HG03469 (cell line): ENCODE data around the gene SLC9A1.

Experiments
- ATAC-seq: cut with Tn5 transposase; IDR thresholded peaks from one replicate; pipeline ENCODE4 v1.9.1; 2021; ENCODE audit warnings: mild to moderate bottlenecking, moderate library complexity, moderate number of reproducible peaks; ENCODE audit not compliant: unreplicated experiment

SLC9A1 gene

GRCh38 chr1:27084107-27084506 is 70.8 kb downstream of the SLC9A1 start:
- no peak for ATAC-seq

DNA sequence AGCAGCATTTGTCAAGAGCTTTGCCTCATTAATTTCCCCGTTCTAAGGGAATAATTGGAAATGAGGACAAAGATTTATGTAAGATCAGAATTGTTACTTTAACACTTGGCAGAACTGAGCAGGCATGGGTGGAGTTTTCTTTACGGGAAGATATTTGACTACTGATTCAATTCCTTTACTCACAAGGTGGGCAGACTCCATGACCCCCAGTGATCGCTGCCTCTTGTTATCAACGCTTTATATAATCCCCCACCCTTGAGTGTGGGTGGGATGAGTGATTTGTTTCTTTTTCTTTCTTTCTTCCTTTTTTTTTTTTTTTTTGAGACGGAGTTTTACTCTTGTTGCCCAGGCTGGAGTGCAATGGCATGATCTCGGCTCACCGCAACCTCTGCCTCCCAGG is 77.0 kb downstream of the SLC9A1 start:
- no peak for ATAC-seq

GRCh38 chr1:27076803-27077202 is 78.1 kb downstream of the SLC9A1 start:
- ATAC-seq: no peak

GRCh38 chr1:27074175-27074780 is 80.6 kb downstream of the SLC9A1 start:
- ATAC-seq: no peak

- no peak for ATAC-seq
These were observed 83.9 kb downstream of the SLC9A1 start for GRCh38 chr1:27071049-27071416.

DNA sequence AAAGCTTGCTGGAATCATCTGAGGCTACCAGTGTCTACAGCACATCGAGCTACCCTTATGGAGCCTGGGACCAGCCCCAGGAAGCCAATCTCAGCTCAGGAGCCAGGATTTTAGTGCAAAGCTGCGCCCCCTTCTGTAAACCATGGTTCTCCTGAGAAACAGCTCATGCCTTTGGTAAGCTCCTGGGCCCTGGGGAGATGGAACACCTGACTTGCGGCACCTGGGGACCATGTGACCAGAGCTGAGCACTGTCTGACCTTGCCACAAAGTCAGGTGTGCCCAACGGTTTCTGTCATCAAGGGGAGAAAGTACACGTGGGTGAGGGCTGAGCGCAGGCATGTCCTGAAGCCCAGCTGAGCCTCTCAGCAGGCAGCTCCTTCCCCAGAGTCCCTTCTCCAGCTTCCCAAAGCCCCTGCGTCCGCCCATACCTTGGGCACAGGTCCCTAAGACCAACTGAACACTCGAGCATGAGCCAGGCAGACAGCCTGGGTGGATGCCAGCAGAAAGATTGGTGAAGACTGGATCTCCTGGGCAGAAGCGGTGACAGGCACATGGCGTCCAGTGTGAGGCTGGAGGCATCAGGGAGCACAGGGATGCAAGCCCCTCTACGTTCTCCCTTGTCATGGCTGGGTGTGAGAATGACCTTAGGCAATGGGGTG is 84.4 kb downstream of the SLC9A1 start:
- no peak for ATAC-seq

GRCh38 chr1:27068922-27069321 is 86.0 kb downstream of the SLC9A1 start:
- ATAC-seq: no peak

DNA sequence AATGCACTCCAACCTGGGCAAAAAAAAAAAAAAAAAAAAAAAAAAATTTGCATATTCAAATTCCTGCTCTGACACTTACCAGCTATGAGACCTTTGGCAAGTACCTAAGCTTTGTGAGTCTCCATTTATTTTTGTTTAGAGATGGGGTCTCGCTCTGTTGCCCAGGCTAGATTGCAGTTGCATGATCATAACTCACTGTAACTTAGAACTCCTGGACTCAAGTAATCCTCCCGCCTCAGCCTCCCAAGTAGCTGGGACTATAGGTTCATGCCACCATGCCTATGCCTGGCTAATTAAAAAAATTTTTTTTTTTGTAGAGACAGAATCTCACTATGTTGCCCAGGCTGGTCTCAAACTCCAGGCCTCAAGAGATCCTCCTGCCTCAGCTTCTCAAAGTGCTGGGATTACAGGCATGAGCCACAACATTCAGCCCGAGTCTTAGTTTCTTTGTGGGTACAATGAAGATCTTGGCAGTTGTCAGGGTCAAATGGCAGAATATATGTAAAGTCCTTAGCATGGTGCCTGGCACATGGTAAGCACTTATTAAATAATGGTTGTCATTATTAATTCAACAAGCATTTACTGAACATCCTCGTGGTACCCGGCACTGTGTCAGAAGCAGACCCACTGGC is 88.8 kb downstream of the SLC9A1 start:
- ATAC-seq: no peak

- ATAC-seq: no peak
These were observed 94.0 kb downstream of the SLC9A1 start for GRCh38 chr1:27060891-27061290.

DNA sequence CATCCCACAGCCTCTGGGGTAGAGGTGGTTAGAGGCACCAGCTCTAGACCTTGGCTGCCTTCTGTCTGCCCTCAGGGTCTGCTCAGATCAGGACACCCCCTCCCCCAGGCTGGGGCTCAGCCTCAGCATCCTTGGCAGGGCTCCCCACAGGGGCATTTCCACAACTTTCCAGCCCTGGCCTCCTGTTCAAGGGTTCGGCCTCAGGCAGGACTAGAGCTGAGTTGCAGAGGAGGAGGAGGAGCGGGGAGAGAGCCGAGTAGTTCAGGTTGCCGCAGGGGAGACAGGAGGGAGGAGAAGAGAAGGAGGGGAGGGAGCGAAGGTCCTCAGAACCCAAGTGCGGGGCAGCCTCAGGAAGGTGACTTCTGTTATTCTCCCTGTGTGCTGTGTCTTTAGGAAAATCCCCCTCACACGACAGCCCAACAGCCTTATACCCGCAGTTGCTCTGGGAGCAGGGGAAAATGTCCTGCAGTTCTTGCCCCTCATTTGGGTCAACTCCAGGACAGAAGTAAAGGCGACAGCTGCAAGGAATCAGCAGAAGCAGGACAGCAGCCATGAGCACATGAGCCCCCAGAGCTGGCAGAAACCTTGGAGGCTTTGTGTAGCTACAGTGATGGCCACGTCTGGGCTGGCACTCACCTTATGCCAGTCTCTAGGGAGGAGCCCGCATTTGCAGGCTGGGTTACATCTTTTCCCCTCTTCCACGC is 95.8 kb downstream of the SLC9A1 start:
- ATAC-seq: no peak

DNA sequence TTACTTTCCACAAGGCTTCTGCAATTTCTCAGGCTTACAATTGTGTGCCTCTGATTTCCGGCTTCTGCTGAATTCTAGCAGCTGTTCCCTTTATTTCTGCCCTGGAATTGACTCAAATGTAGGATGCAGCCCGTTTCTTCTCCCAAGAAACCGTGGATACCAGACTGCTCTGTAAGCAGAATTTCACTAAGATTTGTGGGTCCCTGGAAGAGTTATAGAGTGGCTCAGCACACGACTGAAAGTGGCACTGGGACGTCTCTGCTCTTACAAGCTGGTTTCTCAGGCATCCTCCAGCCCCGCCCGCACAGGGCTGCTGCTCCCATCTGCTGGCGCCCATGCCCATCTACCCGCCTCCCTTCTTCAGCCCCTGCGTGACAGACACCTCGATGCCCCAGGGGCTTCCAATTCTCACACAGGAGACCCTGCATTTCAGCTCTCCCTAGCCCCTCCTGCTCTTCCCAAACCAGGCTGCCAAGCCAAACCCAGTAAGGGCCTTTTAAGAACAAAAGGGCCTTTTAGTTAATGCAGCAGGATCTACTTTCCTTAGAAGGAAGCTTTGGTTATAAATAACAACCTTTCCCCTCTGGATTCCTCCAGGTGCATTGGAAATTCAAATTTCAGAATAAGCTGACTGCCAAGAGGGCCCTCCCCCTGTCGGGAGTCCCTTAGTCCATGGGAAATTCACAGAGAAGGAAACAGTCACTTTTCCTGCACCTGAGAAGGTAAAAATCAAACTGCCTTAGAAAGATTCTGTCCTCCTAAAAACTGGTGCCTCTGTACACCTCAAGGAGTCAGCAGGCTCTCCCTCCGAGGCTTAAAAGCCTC is 96.9 kb downstream of the SLC9A1 start:
- no peak for ATAC-seq

GRCh38 chr1:27057389-27057788 is 97.5 kb downstream of the SLC9A1 start:
- no peak for ATAC-seq

DNA sequence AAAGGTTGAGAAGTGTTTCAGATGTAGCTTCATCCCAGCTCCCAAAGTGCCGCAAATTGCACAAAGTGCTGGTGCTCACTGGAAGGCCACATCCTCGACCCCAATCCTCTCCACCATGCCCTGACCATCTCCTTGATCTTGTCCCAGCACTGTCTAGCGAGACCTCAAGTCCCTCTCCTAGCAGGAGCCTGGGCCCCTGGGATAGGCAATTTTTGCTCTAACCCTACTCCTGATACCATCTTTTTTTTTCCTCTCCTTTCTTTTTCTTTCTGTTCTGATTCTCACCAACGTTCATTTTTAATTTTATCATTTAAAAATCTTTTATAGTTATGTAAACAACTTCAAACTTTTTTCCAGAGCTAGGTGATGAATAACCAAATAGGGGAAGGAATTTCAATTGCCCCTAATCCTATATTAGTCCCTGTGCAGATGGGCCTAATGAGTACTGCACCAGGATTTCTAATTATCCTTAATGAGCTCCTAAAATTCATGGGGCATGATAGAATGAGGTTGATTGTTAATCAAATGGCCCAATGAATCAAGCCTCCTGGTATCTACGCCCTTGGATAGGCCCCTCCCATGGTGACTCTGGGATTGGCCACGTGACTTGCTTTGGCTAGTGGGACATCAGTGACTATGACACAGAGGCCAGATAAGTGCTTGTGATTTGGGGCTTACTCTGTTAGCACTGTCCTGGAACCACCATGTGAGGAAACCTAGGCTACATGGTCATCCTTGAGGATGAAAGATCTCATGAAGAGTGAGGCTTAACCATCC is 100.8 kb downstream of the SLC9A1 start:
- no peak for ATAC-seq

- no peak for ATAC-seq
These were observed 102.4 kb downstream of the SLC9A1 start for GRCh38 chr1:27052527-27052926.

DNA sequence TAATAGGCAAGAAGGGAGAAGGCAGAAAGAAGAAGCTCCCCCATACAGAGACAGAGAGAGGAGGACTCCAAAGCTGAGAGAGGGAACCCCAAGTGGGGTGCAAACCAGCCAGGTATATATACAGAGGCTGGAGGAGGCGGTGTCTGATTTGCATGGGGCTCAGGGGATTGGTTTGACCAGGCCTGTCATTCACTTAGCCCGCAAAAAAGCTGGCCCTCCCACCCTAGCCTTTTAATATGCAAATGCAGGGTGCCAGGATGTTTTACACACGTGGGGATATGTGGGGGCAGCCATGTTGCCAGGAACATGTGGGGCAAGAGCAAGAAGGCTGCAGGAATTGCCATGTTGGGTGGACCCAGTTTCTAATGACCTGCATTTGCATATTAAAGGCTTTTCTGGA is 105.3 kb downstream of the SLC9A1 start:
- ATAC-seq: no peak

GRCh38 chr1:27049100-27049499 is 105.8 kb downstream of the SLC9A1 start:
- ATAC-seq: no peak
